H9 (cell line): ENCODE data around the gene MIPEP. TPM values are rescaled to one million over a fixed set of nuclear protein-coding genes. Genes with fewer than 3 reads are reported as not detected.

Experiments used
- DNase-seq: peaks from one replicate; pipeline ENCODE4 v3.0.0-alpha.2; 2017
- H2AFZ ChIP-seq: one replicate; pipeline ENCODE4 v1.6.1; 2013; ENCODE audit warnings: mild to moderate bottlenecking, low read length, control low read depth, moderate library complexity
- H2AK5ac ChIP-seq: 2 replicates; pipeline ENCODE4 v1.6.1; 2013; ENCODE audit warnings: low read length, control low read depth, mixed read lengths; ENCODE audit not compliant: insufficient read length
- H2BK120ac ChIP-seq: one replicate; pipeline ENCODE4 v1.6.1; 2013; ENCODE audit warnings: low read depth, mild to moderate bottlenecking, low read length, control low read depth, inconsistent platforms; ENCODE audit not compliant: poor library complexity, severe bottlenecking
- H2BK12ac ChIP-seq: 2 replicates; pipeline ENCODE4 v1.6.1; 2013; ENCODE audit warnings: low read length, control low read depth, mixed read lengths, low read depth; ENCODE audit not compliant: insufficient read length
- H2BK15ac ChIP-seq: 2 replicates; pipeline ENCODE4 v1.6.1; 2013; ENCODE audit warnings: low read depth, low read length, control low read depth
- H2BK20ac ChIP-seq: one replicate; pipeline ENCODE4 v1.6.1; 2013; ENCODE audit warnings: low read depth, mild to moderate bottlenecking, low read length, control low read depth, inconsistent platforms; ENCODE audit not compliant: poor library complexity, severe bottlenecking
- H2BK5ac ChIP-seq: 2 replicates; pipeline ENCODE4 v1.6.1; 2013; ENCODE audit warnings: low read length, control low read depth, mixed read lengths; ENCODE audit not compliant: insufficient read length
- H3K14ac ChIP-seq: 2 replicates; pipeline ENCODE4 v1.6.1; 2013; ENCODE audit warnings: low read length, control low read depth; ENCODE audit not compliant: insufficient read depth
- H3K18ac ChIP-seq: 2 replicates; pipeline ENCODE4 v1.6.1; 2013; ENCODE audit warnings: low read depth, mild to moderate bottlenecking, mixed read lengths, low read length, control low read depth; ENCODE audit not compliant: insufficient read length
- H3K23ac ChIP-seq: 2 replicates; pipeline ENCODE4 v1.6.1; 2013; ENCODE audit warnings: low read length, control low read depth, mixed read lengths, low read depth; ENCODE audit not compliant: insufficient read length
- H3K23me2 ChIP-seq: 2 replicates; pipeline ENCODE4 v1.6.1; 2013; ENCODE audit warnings: low read depth, mild to moderate bottlenecking, mixed read lengths, low read length, control low read depth; ENCODE audit not compliant: insufficient read length, poor library complexity, severe bottlenecking
- H3K27ac ChIP-seq: 2 replicates; pipeline ENCODE4 v1.5.1; 2013; ENCODE audit warnings: low read length, control low read depth, mixed read lengths, low read depth; ENCODE audit not compliant: insufficient read length
- H3K27me3 ChIP-seq: 2 replicates; pipeline ENCODE4 v1.6.1; 2013; ENCODE audit warnings: low read length, control low read depth, inconsistent platforms; ENCODE audit not compliant: insufficient read depth
- H3K4ac ChIP-seq: 2 replicates; pipeline ENCODE4 v1.6.1; 2013; ENCODE audit warnings: low read depth, mild to moderate bottlenecking, control low read depth, inconsistent platforms, low read length, moderate library complexity
- H3K4me1 ChIP-seq: 2 replicates; pipeline ENCODE4 v1.6.1; 2013; ENCODE audit warnings: low read length, control low read depth, inconsistent platforms; ENCODE audit not compliant: insufficient read depth
- H3K4me2 ChIP-seq: 2 replicates; pipeline ENCODE4 v1.6.1; 2013; ENCODE audit warnings: low read length, control low read depth, mixed read lengths; ENCODE audit not compliant: insufficient read length, insufficient read depth
- H3K56ac ChIP-seq: 2 replicates; pipeline ENCODE4 v1.6.1; 2013; ENCODE audit warnings: low read depth, mild to moderate bottlenecking, mixed read lengths, low read length, control low read depth; ENCODE audit not compliant: insufficient read length
- H3K79me1 ChIP-seq: 2 replicates; pipeline ENCODE4 v1.6.1; 2013; ENCODE audit warnings: low read depth, mild to moderate bottlenecking, moderate library complexity, low read length, control low read depth, inconsistent platforms; ENCODE audit not compliant: insufficient read depth, poor library complexity, severe bottlenecking
- H3K79me2 ChIP-seq: 2 replicates; pipeline ENCODE4 v1.6.1; 2013; ENCODE audit warnings: low read length, control low read depth, inconsistent platforms; ENCODE audit not compliant: insufficient read depth
- H3K9ac ChIP-seq: 2 replicates; pipeline ENCODE4 v1.6.1; 2013; ENCODE audit warnings: low read length, control low read depth, mixed read lengths; ENCODE audit not compliant: insufficient read length; ENCODE audit errors: extremely low read depth
- H3K9me3 ChIP-seq: one replicate; pipeline ENCODE4 v1.6.1; 2013; ENCODE audit warnings: low read depth, low read length, inconsistent platforms; ENCODE audit not compliant: control insufficient read depth
- H3T11ph ChIP-seq: one replicate; pipeline ENCODE4 v1.6.1; 2013; ENCODE audit warnings: mild to moderate bottlenecking, low read length, control low read depth, inconsistent platforms
- H4K20me1 ChIP-seq: one replicate; pipeline ENCODE4 v1.6.1; 2013; ENCODE audit not compliant: control insufficient read depth, insufficient read length, insufficient read depth
- H4K5ac ChIP-seq: 2 replicates; pipeline ENCODE4 v1.6.1; 2013; ENCODE audit warnings: low read depth, mild to moderate bottlenecking, mixed read lengths, low read length, control low read depth; ENCODE audit not compliant: insufficient read length
- H4K8ac ChIP-seq: replicated peaks from 2 replicates; pipeline ENCODE4 v1.6.1; 2013; ENCODE audit warnings: low read length, control low read depth, mixed read lengths, low read depth; ENCODE audit not compliant: insufficient read length
- H4K91ac ChIP-seq: 2 replicates; pipeline ENCODE4 v1.6.1; 2013; ENCODE audit warnings: low read depth, mild to moderate bottlenecking, moderate library complexity, mixed read lengths, low read length, control low read depth; ENCODE audit not compliant: insufficient read length
- H3K27ac Mint-ChIP-seq, 3 experiments: 2 replicates in 2 of 3; 3 replicates in 1 of 3; pipeline ENCODE4 v1.8.0; 2020 to 2021; ENCODE audit warnings: mixed read lengths in 3 of 3, mild to moderate bottlenecking in 1 of 3, moderate library complexity in 1 of 3
- H3K27me3 Mint-ChIP-seq: 2 replicates; pipeline ENCODE4 v1.8.0; 2021; ENCODE audit warnings: low read depth, mild to moderate bottlenecking, moderate library complexity, mixed read lengths
- H3K36me3 Mint-ChIP-seq, 3 experiments: 2 replicates in 2 of 3; 3 replicates in 1 of 3; pipeline ENCODE4 v1.8.0; 2020 to 2021; ENCODE audit warnings: low read depth in 3 of 3, mixed read lengths in 3 of 3; ENCODE audit not compliant: insufficient read depth in 1 of 3
- H3K4me1 Mint-ChIP-seq, 2 experiments: 2 replicates each; pipeline ENCODE4 v1.8.0; 2020; ENCODE audit warnings: mixed read lengths in 2 of 2
- H3K4me3 Mint-ChIP-seq, 2 experiments: 2 replicates in 1 of 2; 3 replicates in 1 of 2; pipeline ENCODE4 v1.8.0; 2020 to 2021; ENCODE audit warnings: mild to moderate bottlenecking in 2 of 2, mixed read lengths in 2 of 2, moderate library complexity in 1 of 2
- H3K9me3 Mint-ChIP-seq, 2 experiments: 2 replicates in 1 of 2; 3 replicates in 1 of 2; pipeline ENCODE4 v1.8.0; 2020; ENCODE audit warnings: mild to moderate bottlenecking in 2 of 2, mixed read lengths in 2 of 2, moderate library complexity in 1 of 2
- CTCF ChIP-seq: fragments of 200-600 bp; sonication (generic); conservative IDR thresholded peaks from 3 replicates; pipeline ENCODE4 v1.8.0; 2021; ENCODE audit warnings: antibody characterized with exemption, mild to moderate bottlenecking
- WGBS: extraction: QIAGEN DNeasy Blood & Tissue Kit; methylation state at CpG from one replicate; pipeline ENCODE4 v1.1.7; 2013; ENCODE audit warnings: missing lambda C conversion rate, low lambda C conversion rate, mixed read lengths; ENCODE audit not compliant: insufficient read length; ENCODE audit errors: extremely low coverage; 5-methylcytosine and 5-hydroxymethylcytosine counted together
- total RNA-seq: library from RNA; stranded (reverse); gene quantifications from 2 replicates; pipeline ENCODE4 v1.2.1, GENCODE V29; 2021

MIPEP gene
- total RNA-seq, 1 experiment from 2014 or later, result 18.5 TPM

DNA sequence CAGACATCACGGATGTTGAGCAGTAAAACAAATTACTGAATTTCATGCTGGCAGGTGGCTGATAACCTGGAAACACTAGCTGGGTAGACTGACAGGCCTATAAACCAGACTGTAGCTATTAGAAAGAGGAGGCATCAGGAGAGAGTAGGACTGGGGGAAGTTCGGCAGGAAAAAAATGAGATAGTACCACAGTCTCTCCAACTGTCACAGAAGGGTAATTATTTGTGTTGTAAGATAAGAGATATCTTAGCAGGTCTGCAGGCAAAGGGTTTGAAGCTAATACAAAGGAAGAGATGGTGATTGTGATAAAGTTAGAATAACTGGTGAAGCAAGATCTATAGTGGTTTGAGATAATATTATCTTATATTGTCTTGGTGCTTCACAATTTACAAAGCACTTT, 41.7 kb downstream of the MIPEP start:
- no peak overlapping the region for H2AK5ac ChIP-seq
- H3K27me3 ChIP-seq, result no peaks in the 10 kb centered on the region
- no peak overlapping the region for H3K4me2 ChIP-seq
- no peaks in the 10 kb centered on the region for H3K79me2 ChIP-seq
- H2BK15ac ChIP-seq, result no peak overlapping the region
- no peak overlapping the region for H3K9ac ChIP-seq
- H2AFZ ChIP-seq, result no peak overlapping the region
- no peaks in the 10 kb centered on the region; the same call in 1 of the 2 replicates for H3K4me1 ChIP-seq
- H3K14ac ChIP-seq, result no peak overlapping the region
- H3K27ac Mint-ChIP-seq, result no peak overlapping the region; a peak in 1 of 7 replicates
- 0 out of 7 replicates have a peak, but pooled peaks cover 0 to under 1% (median 0%) of the 10 kb centered on the region in 3 experiments for H3K36me3 Mint-ChIP-seq
- H3T11ph ChIP-seq, result no peak overlapping the region
- H3K18ac ChIP-seq, result no peak overlapping the region
- H3K9me3 ChIP-seq, result no peaks in the 10 kb centered on the region
- H3K23ac ChIP-seq, result no peak overlapping the region
- no peaks in the 10 kb centered on the region for H3K23me2 ChIP-seq
- no peak overlapping the region for H3K27ac ChIP-seq
- H3K56ac ChIP-seq, result no peak overlapping the region
- no peak overlapping the region for H4K8ac ChIP-seq
- H3K27me3 Mint-ChIP-seq, result no peaks in the 10 kb centered on the region
- DNase-seq, result no peak
- no CpG with 5 or more reads among the region's 2 CpGs for WGBS
- H2BK5ac ChIP-seq, result no peak overlapping the region
- H3K4me1 Mint-ChIP-seq, result peaks cover 6% of the 10 kb centered on the region in 2 experiments
- H2BK120ac ChIP-seq, result no peak overlapping the region
- TF ChIP-seq CTCF, result no peak
- H2BK12ac ChIP-seq, result no peak overlapping the region
- no peaks in the 10 kb centered on the region for H4K20me1 ChIP-seq
- no peak overlapping the region for H4K5ac ChIP-seq
- no peak overlapping the region for H3K4ac ChIP-seq
- H2BK20ac ChIP-seq, result no peak overlapping the region
- no peak overlapping the region for H4K91ac ChIP-seq
- H3K79me1 ChIP-seq, result no peaks in the 10 kb centered on the region
- no peaks in the 10 kb centered on the region for H3K9me3 Mint-ChIP-seq
- H3K4me3 Mint-ChIP-seq, result no peak overlapping the region; a peak in 1 of 5 replicates
